LNCaP clone FGC (cell line): ENCODE measurements around the gene RGS3.
"Not testable (repeated sequence)": the region's sequence is repeated elsewhere in the genome, so short reads cannot be mapped to it uniquely, and the experiment has no call there.

Experiments used
- DNase-seq: peaks from one replicate; pipeline ENCODE4 v3.0.0-alpha.2; 2011; ENCODE audit warnings: low read depth
- H3K4me3 ChIP-seq: 2 replicates; pipeline ENCODE4 v1.5.1; 2011; ENCODE audit warnings: mild to moderate bottlenecking, low read depth, low read length, control low read depth
- TF ChIP-seq, protein P1 (sequence below): IDR thresholded peaks from 2 replicates; pipeline ENCODE4 v1.5.1; 2012; ENCODE audit warnings: mild to moderate bottlenecking; ENCODE audit not compliant: control insufficient read depth, insufficient read depth; ENCODE audit errors: extremely low read depth

RGS3 gene

DNA sequence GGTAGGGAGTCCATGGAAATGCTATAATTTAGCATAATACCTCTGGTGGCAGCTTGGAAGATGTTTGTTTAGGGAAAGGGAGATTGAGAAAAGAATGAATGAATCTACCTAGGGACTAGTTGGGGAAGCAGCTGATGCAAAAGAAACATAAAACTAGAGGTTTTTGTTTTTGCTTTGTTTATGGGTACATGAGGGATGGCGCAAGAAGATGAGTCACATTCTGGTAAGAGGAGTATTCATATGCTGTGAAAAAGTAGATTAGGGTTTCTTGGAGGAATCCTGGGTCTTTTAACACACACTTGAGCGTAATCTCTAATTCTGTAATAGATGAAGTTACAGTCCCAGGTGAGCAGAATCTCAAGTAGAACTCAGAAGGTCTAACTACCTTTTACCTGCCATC is 35.9 kb upstream of the RGS3 start:
- DNase-seq, result no peak
- H3K4me3 ChIP-seq, result no peak overlapping the region
- TF ChIP-seq, protein P1, sequence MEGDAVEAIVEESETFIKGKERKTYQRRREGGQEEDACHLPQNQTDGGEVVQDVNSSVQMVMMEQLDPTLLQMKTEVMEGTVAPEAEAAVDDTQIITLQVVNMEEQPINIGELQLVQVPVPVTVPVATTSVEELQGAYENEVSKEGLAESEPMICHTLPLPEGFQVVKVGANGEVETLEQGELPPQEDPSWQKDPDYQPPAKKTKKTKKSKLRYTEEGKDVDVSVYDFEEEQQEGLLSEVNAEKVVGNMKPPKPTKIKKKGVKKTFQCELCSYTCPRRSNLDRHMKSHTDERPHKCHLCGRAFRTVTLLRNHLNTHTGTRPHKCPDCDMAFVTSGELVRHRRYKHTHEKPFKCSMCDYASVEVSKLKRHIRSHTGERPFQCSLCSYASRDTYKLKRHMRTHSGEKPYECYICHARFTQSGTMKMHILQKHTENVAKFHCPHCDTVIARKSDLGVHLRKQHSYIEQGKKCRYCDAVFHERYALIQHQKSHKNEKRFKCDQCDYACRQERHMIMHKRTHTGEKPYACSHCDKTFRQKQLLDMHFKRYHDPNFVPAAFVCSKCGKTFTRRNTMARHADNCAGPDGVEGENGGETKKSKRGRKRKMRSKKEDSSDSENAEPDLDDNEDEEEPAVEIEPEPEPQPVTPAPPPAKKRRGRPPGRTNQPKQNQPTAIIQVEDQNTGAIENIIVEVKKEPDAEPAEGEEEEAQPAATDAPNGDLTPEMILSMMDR, result no peak

GRCh38 chr9:113428062-113428615 is 35.4 kb upstream of the RGS3 start:
- TF ChIP-seq, protein P1, result no peak

GRCh38 chr9:113431191-113431590 is 32.3 kb upstream of the RGS3 start:
- H3K4me3 ChIP-seq, result no peak overlapping the region
- TF ChIP-seq, protein P1, result no peak
- DNase-seq, result no peak

More at GRCh38 chr9:113428062-113428615, 35.4 kb upstream of the RGS3 start:
- no peak overlapping the region for H3K4me3 ChIP-seq
- no peak for DNase-seq

- TF ChIP-seq, protein P1, result no peak
- no peak overlapping the region for H3K4me3 ChIP-seq
- no peak for DNase-seq
Observed at GRCh38 chr9:113436728-113437515, 26.6 kb upstream of the RGS3 start.

DNA sequence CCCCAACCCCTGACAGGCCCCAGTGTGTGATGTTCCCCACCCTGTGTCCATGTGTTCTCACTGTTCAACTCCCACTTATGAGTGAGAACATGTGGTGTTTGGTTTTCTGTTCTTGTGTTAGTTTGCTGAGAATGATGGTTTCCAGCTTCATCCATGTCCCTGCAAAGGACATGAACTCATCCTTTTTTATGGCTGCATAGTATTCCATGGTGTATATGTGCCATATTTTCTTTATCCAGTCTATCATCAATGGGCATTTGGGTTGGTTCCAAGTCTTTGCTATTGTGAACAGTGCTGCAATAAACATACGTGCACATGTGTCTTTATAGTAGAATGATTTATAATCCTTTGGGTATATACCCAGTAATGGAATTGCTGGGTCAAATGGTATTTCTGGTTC is 25.8 kb upstream of the RGS3 start:
- not testable (repeated sequence) for DNase-seq, H3K4me3 ChIP-seq

GRCh38 chr9:113444736-113445135 is 18.8 kb upstream of the RGS3 start:
- no peak for DNase-seq
- TF ChIP-seq, protein P1, result no peak
- H3K4me3 ChIP-seq, result no peak overlapping the region

DNA sequence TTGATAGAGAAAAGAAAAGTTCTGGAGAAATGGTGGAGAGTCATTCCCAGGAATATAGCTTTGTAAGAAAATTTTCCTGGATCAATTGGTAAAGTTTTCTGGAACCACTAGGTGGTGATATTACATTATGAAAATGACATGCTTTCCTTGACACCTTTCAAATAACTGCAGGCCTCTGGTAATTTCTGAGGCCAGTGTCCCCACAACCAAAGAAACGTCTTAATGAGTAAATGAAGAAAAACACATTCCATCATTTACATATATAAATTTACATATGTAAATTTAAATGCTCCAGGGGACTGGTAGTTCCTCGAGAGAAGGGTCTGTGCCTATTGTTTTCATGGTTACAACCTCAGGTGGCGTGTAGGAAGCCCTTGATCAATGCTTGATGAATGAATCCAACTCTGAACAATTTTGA is 17.2 kb upstream of the RGS3 start:
- TF ChIP-seq, protein P1, result peak; percentile 54; the same call in 1 of the 2 replicates
- no peak overlapping the region for H3K4me3 ChIP-seq
- no peak for DNase-seq
